GM20000 (cell line): Measurements from ENCODE around the gene AGFG2.

Source experiments
- DNase-seq: peaks from one replicate; pipeline ENCODE4 v3.0.0; 2012; ENCODE audit warnings: low spot score
- CTCF ChIP-seq: IDR thresholded peaks from 2 replicates; pipeline ENCODE4 v1.5.1; 2012; ENCODE audit warnings: mild to moderate bottlenecking, control low read depth; ENCODE audit errors: extremely low read depth, missing control alignments

Gene AGFG2

GRCh38 chr7:100612730-100613390 lies 73.9 kb downstream of the AGFG2 start:
- DNase-seq, result no peak
- TF ChIP-seq CTCF, result no peak

- no peak for DNase-seq
- no peak for TF ChIP-seq CTCF
Measured at GRCh38 chr7:100613412-100614175, 74.6 kb downstream of the AGFG2 start.

GRCh38 chr7:100614308-100614861 lies 75.4 kb downstream of the AGFG2 start:
- no peak for DNase-seq

More at GRCh38 chr7:100614308-100614861, 75.4 kb downstream of the AGFG2 start:
- TF ChIP-seq CTCF, result no peak
